GM21390 (cell line): ENCODE results near the gene ZNF578.
"Not testable (repeated sequence)": the region's sequence is repeated elsewhere in the genome, so short reads cannot be mapped to it uniquely, and the experiment has no call there.

Experiments
- ATAC-seq: cut with Tn5 transposase; IDR thresholded peaks from one replicate; pipeline ENCODE4 v1.9.1; 2021; ENCODE audit not compliant: unreplicated experiment

The ZNF578 gene

GRCh38 chr19:52557231-52557995 is 104.1 kb downstream of the ZNF578 start:
- ATAC-seq: no peak

GRCh38 chr19:52558732-52559445 is 105.5 kb downstream of the ZNF578 start:
- ATAC-seq: not testable (repeated sequence)

- ATAC-seq: not testable (repeated sequence)
Measured at GRCh38 chr19:52561611-52562010, 108.3 kb downstream of the ZNF578 start.
